K562 (cell line): Measurements from ENCODE around the gene MIDN. TPM values are rescaled to one million over a fixed set of nuclear protein-coding genes. Genes with fewer than 3 reads are reported as not detected.

Source experiments
- ATAC-seq: fragments of 200-7000 bp; cut with Tn5 transposase; 3 replicates; pipeline ENCODE4 v1.9.1; 2020; ENCODE audit warnings: moderate library complexity
- BruUV-seq: library from RNA; stranded (reverse); fragments of 400-500 nt; replicated peaks from 2 replicates; lab custom pipeline; 2021; lab: Mats Ljungman, UMichigan
- CTCF ChIA-PET: fragments of 300-600 bp; formaldehyde crosslinking; extraction: SDS; loops from one replicate; lab custom pipeline; 2021; ENCODE audit warnings: low intra/inter-chr PET ratio; lab: Yijun Ruan, JAX
- POLR2A ChIA-PET: fragments of 300-600, 350-650 bp; sonication (Branson Sonifier 250); formaldehyde crosslinking; extraction: SDS; loops from one replicate; lab custom pipeline; 2021; ENCODE audit warnings: antibody characterized with exemption, inconsistent platforms; lab: Yijun Ruan, JAX
- DNase-seq, 4 experiments: peaks; one replicate each; pipeline versions ENCODE4 v3.0.0 to v3.0.0-alpha.2; 2011 to 2018; ENCODE audit warnings: low spot score in 3 of 4, mixed read lengths in 3 of 4; ENCODE audit errors: extremely low read depth in 1 of 4
- FAIRE-seq: peaks from 2 replicates; lab custom pipeline; 2011; peaks lifted over from hg19 to GRCh38; lab: Jason Lieb, UNC
- H2AFZ ChIP-seq: 2 replicates; pipeline ENCODE4 v1.6.0; 2011; ENCODE audit warnings: low read depth, low read length, control low read depth, inconsistent platforms
- H3K27ac ChIP-seq: fragments of 200-600 bp; 3 replicates; pipeline ENCODE4 v1.8.0; 2011; ENCODE audit warnings: low read depth, mild to moderate bottlenecking, control low read depth, inconsistent platforms, low read length, moderate library complexity, mixed read lengths; ENCODE audit errors: extremely low read depth
- H3K27me3 ChIP-seq, 2 experiments: fragments of 300-600 bp in 1 of 2; 2 replicates in 1 of 2; 3 replicates in 1 of 2; pipeline versions ENCODE4 v1.6.0 to v1.8.0; 2011; ENCODE audit warnings: inconsistent platforms in 2 of 2, low read length in 2 of 2, mild to moderate bottlenecking in 1 of 2, mixed read lengths in 1 of 2, moderate library complexity in 1 of 2; ENCODE audit not compliant: control insufficient read depth in 2 of 2, insufficient read depth in 2 of 2
- H3K36me3 ChIP-seq: fragments of 300-600 bp; 3 replicates; pipeline ENCODE4 v1.8.0; 2011; ENCODE audit warnings: mild to moderate bottlenecking, low read length, inconsistent platforms; ENCODE audit not compliant: control insufficient read depth, insufficient read depth
- H3K4me1 ChIP-seq, 2 experiments: fragments of 200-600 bp in 1 of 2; replicated peaks in 1 of 2; 2 replicates in 1 of 2; 3 replicates in 1 of 2; pipeline versions ENCODE4 v1.5.1 to v1.8.0; 2011; ENCODE audit warnings: inconsistent platforms in 2 of 2, low read length in 2 of 2, mild to moderate bottlenecking in 1 of 2, mixed read lengths in 1 of 2, moderate library complexity in 1 of 2; ENCODE audit not compliant: control insufficient read depth in 2 of 2, insufficient read depth in 2 of 2
- H3K4me2 ChIP-seq: 2 replicates; pipeline ENCODE4 v1.6.1; 2011; ENCODE audit warnings: low read length, control low read depth, inconsistent platforms, mixed read lengths; ENCODE audit not compliant: insufficient read depth
- H3K4me3 ChIP-seq: fragments of 200-600 bp; sonication (generic), shearing (Covaris generic); 2 replicates; pipeline ENCODE4 v1.5.1; 2016; ENCODE audit warnings: control low read depth, inconsistent platforms
- H3K79me2 ChIP-seq: fragments of 200-600 bp; 3 replicates; pipeline ENCODE4 v1.8.0; 2011; ENCODE audit warnings: low read length, inconsistent platforms; ENCODE audit not compliant: control insufficient read depth, insufficient read depth
- H3K9ac ChIP-seq, 2 experiments: 2 replicates each; pipeline versions ENCODE4 v1.6.0 to v1.6.1; 2011; ENCODE audit warnings: low read depth in 2 of 2, low read length in 2 of 2, control low read depth in 1 of 2, inconsistent platforms in 1 of 2, mild to moderate bottlenecking in 1 of 2, mixed read lengths in 1 of 2; ENCODE audit not compliant: insufficient read depth in 1 of 2
- H3K9me1 ChIP-seq: one replicate; pipeline ENCODE4 v1.6.0; 2011; ENCODE audit warnings: inconsistent platforms, mild to moderate bottlenecking, low read length, moderate library complexity; ENCODE audit not compliant: control insufficient read depth, insufficient read depth
- H3K9me3 ChIP-seq: replicated peaks from 2 replicates; pipeline ENCODE4 v1.5.1; 2011; ENCODE audit warnings: low read depth, low read length, inconsistent platforms; ENCODE audit not compliant: control insufficient read depth, insufficient read depth
- H4K20me1 ChIP-seq: replicated peaks from 2 replicates; pipeline ENCODE4 v1.6.1; 2011; ENCODE audit warnings: low read length, inconsistent platforms, mixed read lengths; ENCODE audit not compliant: control insufficient read depth, insufficient read depth
- CUX1 ChIP-seq: fragments of 200-800 bp; sonication (Bioruptor generic); IDR thresholded peaks from 2 replicates; pipeline ENCODE4 v1.6.1; 2016; ENCODE audit warnings: missing genetic modification characterization, missing compliant biosample characterization
- HNRNPUL1 ChIP-seq: fragments of 200-400 bp; formaldehyde crosslinking; IDR thresholded peaks from 2 replicates; pipeline ENCODE4 v1.6.1; 2017; ENCODE audit warnings: low read length
- ILF3 ChIP-seq: fragments of 450-650 bp; IDR thresholded peaks from 2 replicates; pipeline ENCODE4 v1.6.1; 2018; ENCODE audit warnings: antibody characterized with exemption, mild to moderate bottlenecking, moderate library complexity, borderline replicate concordance
- MLLT1 ChIP-seq, 2 experiments: fragments of 450-650 bp; IDR thresholded peaks; 2 replicates each; pipeline ENCODE4 v1.6.1; 2016
- NR1H2 ChIP-seq: sonication (generic); formaldehyde crosslinking; IDR thresholded peaks from 2 replicates; pipeline ENCODE4 v1.4.0; 2020; ENCODE audit warnings: mild to moderate bottlenecking, missing genetic modification reagents
- RBM14 ChIP-seq: fragments of 200-400 bp; formaldehyde crosslinking; IDR thresholded peaks from 2 replicates; pipeline ENCODE4 v1.6.1; 2018; ENCODE audit warnings: low read depth, mild to moderate bottlenecking, low read length, moderate library complexity, borderline replicate concordance; ENCODE audit not compliant: insufficient read depth
- RBM25 ChIP-seq: fragments of 200-400 bp; formaldehyde crosslinking; IDR thresholded peaks from 2 replicates; pipeline ENCODE4 v1.6.1; 2018; ENCODE audit warnings: low read length, low read depth, moderate library complexity; ENCODE audit not compliant: severe bottlenecking
- U2AF2 ChIP-seq: fragments of 200-400 bp; formaldehyde crosslinking; optimal IDR thresholded peaks from 2 replicates; pipeline ENCODE3; 2017; ENCODE audit warnings: low read depth, mild to moderate bottlenecking, low read length
- ZEB2 ChIP-seq: fragments of 450-650 bp; IDR thresholded peaks from 2 replicates; pipeline ENCODE4 v1.6.1; 2016
- ZKSCAN8 ChIP-seq: fragments of 200-800 bp; sonication (Bioruptor generic); IDR thresholded peaks from 2 replicates; pipeline ENCODE4 v1.6.1; 2016; ENCODE audit warnings: missing genetic modification characterization, missing compliant biosample characterization
- ZNF175 ChIP-seq: fragments of 200-800 bp; sonication (Bioruptor generic); IDR thresholded peaks from 2 replicates; pipeline ENCODE4 v1.6.1; 2016; ENCODE audit warnings: low read depth, mild to moderate bottlenecking, missing genetic modification characterization, missing compliant biosample characterization
- ZNF253 ChIP-seq: fragments of 250-450 bp; sonication (Bioruptor Pico); conservative IDR thresholded peaks from 2 replicates; pipeline ENCODE4 v1.6.1; 2021; ENCODE audit warnings: mild to moderate bottlenecking
- ZNF263 ChIP-seq: sonication (generic); formaldehyde crosslinking; IDR thresholded peaks from 2 replicates; pipeline ENCODE4 v1.8.0; 2022; ENCODE audit warnings: mild to moderate bottlenecking, missing genetic modification reagents, borderline replicate concordance
- ZNF655 ChIP-seq: fragments of 250-450 bp; sonication (Bioruptor Pico); IDR thresholded peaks from 2 replicates; pipeline ENCODE4 v1.5.0; 2021
- WGBS: fragments of 100-300 bp; shearing (Covaris generic); methylation state at CpG from one replicate; pipeline ENCODE4 v1.1.6; 2016; ENCODE audit warnings: low coverage, mixed read lengths; ENCODE audit not compliant: insufficient coverage; ENCODE audit errors: missing lambda C conversion rate; 5-methylcytosine and 5-hydroxymethylcytosine counted together
- in situ Hi-C: fragments of 300-500 bp; cut with MboI; formaldehyde crosslinking; loops from 4 replicates; pipeline ENCODE4 v1.15.0; 2018; ENCODE audit warnings: inconsistent platforms, mixed read lengths
- intact Hi-C: fragments of 100-400 bp; cut with micrococcal nuclease; formaldehyde crosslinking; loops from 2 replicates; pipeline ENCODE4 v1.14.2; 2022
- polyA plus RNA-seq, 8 experiments: library from polyadenylated mRNA; depleted of rRNA in 4 of 8; stranded (reverse) in 5 of 8; unstranded in 3 of 8; fragments of >200 nt; fragmentation: Nextera tagmentation in 2 of 8; fragmentation: Illumina TruSeq in 1 of 8; extraction: Ambion mirVana in 2 of 8; extraction: Trizol in 1 of 8; gene quantifications; 2 replicates each; pipeline versions ENCODE4 v1.2.1 to v1.2.3, GENCODE V29; 2011 to 2014; ENCODE audit warnings: inconsistent platforms in 1 of 8, missing spikeins in 1 of 8
- total RNA-seq, 7 experiments: library from RNA; depleted of rRNA in 6 of 7; stranded (reverse); fragments of >200 nt in 6 of 7; fragmentation: Illumina TruSeq in 2 of 7; extraction: Trizol in 2 of 7; gene quantifications; 2 replicates each; pipeline versions ENCODE4 v1.2.1 to v1.2.3, GENCODE V29; 2011 to 2021; ENCODE audit warnings: low replicate concordance in 1 of 7

Gene MIDN
- total and polyA plus RNA-seq, 9 of the 15 experiments (the other 6 are each of a cell fraction or from before 2014, with no cell fraction given): 0.17 to 120 (median 10.1) TPM

DNA sequence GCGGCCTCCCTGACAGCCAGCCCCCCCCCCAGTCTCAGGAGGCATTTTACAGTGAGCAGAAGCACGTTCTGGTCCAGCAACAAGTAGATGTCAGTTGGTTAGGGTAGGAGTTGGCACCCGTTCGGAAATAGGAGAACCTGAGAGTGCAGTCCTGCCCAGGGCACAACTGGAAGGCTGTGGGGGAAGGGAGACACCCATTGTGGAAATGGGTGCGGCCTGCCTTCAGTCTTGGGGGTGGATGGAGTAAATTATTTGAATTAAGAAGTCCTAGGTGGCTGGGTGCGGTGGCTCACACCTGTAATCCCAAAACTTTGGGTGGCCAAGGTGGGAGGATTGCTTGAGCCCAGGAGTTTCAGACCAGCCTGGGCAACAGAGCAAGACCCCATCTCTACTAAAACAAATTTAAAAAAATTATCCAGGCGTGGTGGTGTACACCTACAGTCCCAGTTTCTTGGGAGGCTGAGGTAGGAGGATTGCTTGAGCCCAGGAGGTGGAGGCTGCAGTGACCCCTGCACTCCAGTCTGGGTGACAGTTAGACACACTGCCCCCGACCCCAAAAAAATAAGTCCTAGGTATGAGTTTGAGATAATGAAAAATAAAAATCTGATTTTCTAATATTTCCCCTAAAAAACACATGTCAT is 21.9 kb downstream of the MIDN start:
- no peaks in the 10 kb centered on the region for H3K9me3 ChIP-seq
- ChIA-PET CTCF (no interaction called here), POLR2A (interaction anchor here (0.8 to 3.0 kb wide), 4 partner anchors 16 to 1002 kb away, joined by 3 to 90 read pairs (median 49); partner anchors contain the start of gene ATP5F1D)
- in situ Hi-C loops (no loop called here), intact Hi-C loops (loop anchor here (10.0 kb wide), 1 partner anchor 174 kb away; no protein-coding TSS in a partner anchor)
- no peaks in the 10 kb centered on the region for H3K27me3 ChIP-seq
- BruUV-seq: no TSS peak
- DNase-seq: peak in 1 of 4 experiments; percentile 28
- no peaks in the 10 kb centered on the region for H3K9me1 ChIP-seq
- peak overlapping the region; percentile 68 for H3K4me3 ChIP-seq
- H3K9ac ChIP-seq: peak overlapping the region; percentile 90 to 99
- peak overlapping the region; percentile 93 for H3K4me2 ChIP-seq
- peaks cover 74 to 98% of the 10 kb centered on the region in 2 experiments for H3K4me1 ChIP-seq
- peaks cover 64% of the 10 kb centered on the region for H3K79me2 ChIP-seq
- H4K20me1 ChIP-seq: peaks cover 26% of the 10 kb centered on the region
- H3K36me3 ChIP-seq: peaks cover 53% of the 10 kb centered on the region
- no peak for FAIRE-seq
- H3K27ac ChIP-seq: peak overlapping the region; percentile 92
- H2AFZ ChIP-seq: no peak overlapping the region
- no peak for ATAC-seq
- under 1% methylated on average over 8 of the region's 8 CpGs for WGBS
- TF ChIP-seq ZKSCAN8: no peak
- TF ChIP-seq RBM25: peak; percentile 55
- TF ChIP-seq HNRNPUL1: 0 out of 2 replicates have a peak, but pooled peaks have one; percentile 45
- 0 out of 4 replicates have a peak, but pooled peaks of 1 of the 2 experiments have one; percentile 7 for TF ChIP-seq MLLT1 (IDR thresholded peaks at IDR 0.05)
- TF ChIP-seq ZEB2: no peak
- TF ChIP-seq CUX1 (CRISPR knock-in tag): no peak
- no peak for TF ChIP-seq RBM14
- no peak for TF ChIP-seq ZNF263 (CRISPR knock-in tag)
- no peak for TF ChIP-seq NR1H2 (CRISPR knock-in tag)
- no peak for TF ChIP-seq ZNF175 (CRISPR knock-in tag)
- no peak for TF ChIP-seq ZNF655 (CRISPR knock-in tag)
- TF ChIP-seq U2AF2: no peak
- TF ChIP-seq ILF3: no peak
- no peak for TF ChIP-seq ZNF253 (CRISPR knock-in tag)
